GM23338 (cell line): ENCODE results near the gene CRTC1. TPM values are rescaled to one million over a fixed set of nuclear protein-coding genes. Genes with fewer than 3 reads are reported as not detected.

ENCODE experiments used
- ATAC-seq: fragments of 200-7000 bp; cut with Tn5 transposase; 3 replicates; pipeline ENCODE4 v1.9.1; 2020
- DNase-seq: peaks from one replicate; pipeline ENCODE4 v3.0.0-alpha.2; 2015; ENCODE audit warnings: low spot score
- H2AFZ ChIP-seq: fragments of 200-600 bp; sonication (generic); 2 replicates; pipeline ENCODE4 v1.8.0; 2016; ENCODE audit warnings: antibody characterized with exemption, mild to moderate bottlenecking, moderate library complexity
- H3F3A ChIP-seq: fragments of 200-600 bp; sonication (generic); replicated peaks from 2 replicates; pipeline ENCODE4 v1.8.0; 2017; ENCODE audit warnings: antibody characterized with exemption, mixed run types, low read depth
- H3K27ac ChIP-seq: fragments of 200-600 bp; sonication (generic); 2 replicates; pipeline ENCODE4 v1.6.1; 2016; ENCODE audit warnings: low read depth
- H3K27me3 ChIP-seq: fragments of 200-600 bp; sonication (generic); 2 replicates; pipeline ENCODE4 v1.8.0; 2016; ENCODE audit warnings: mild to moderate bottlenecking, mixed run types, moderate library complexity; ENCODE audit not compliant: insufficient read depth
- H3K36me3 ChIP-seq: fragments of 200-600 bp; sonication (generic); 2 replicates; pipeline ENCODE4 v1.8.0; 2016; ENCODE audit warnings: mild to moderate bottlenecking; ENCODE audit not compliant: insufficient read depth
- H3K4me1 ChIP-seq: fragments of 200-600 bp; sonication (generic); 2 replicates; pipeline ENCODE4 v1.8.0; 2016; ENCODE audit warnings: mild to moderate bottlenecking, moderate library complexity; ENCODE audit not compliant: insufficient read depth
- H3K4me2 ChIP-seq: fragments of 200-600 bp; sonication (generic); 2 replicates; pipeline ENCODE4 v1.7.1; 2017; ENCODE audit warnings: mixed run types
- H3K4me3 ChIP-seq: fragments of 200-600 bp; sonication (generic); 2 replicates; pipeline ENCODE4 v1.6.1; 2016; ENCODE audit warnings: mixed run types
- H3K79me2 ChIP-seq: fragments of 200-600 bp; sonication (generic); replicated peaks from 2 replicates; pipeline ENCODE4 v1.8.0; 2017; ENCODE audit warnings: mild to moderate bottlenecking; ENCODE audit not compliant: insufficient read depth
- H3K9me2 ChIP-seq: fragments of 200-600 bp; sonication (generic); 2 replicates; pipeline ENCODE4 v1.8.0; 2017; ENCODE audit not compliant: insufficient read depth
- H4K20me1 ChIP-seq: fragments of 200-600 bp; sonication (generic); replicated peaks from 2 replicates; pipeline ENCODE4 v1.8.0; 2017; ENCODE audit warnings: mild to moderate bottlenecking; ENCODE audit not compliant: insufficient read depth
- H3K27ac Mint-ChIP-seq: 2 replicates; pipeline ENCODE4 v1.8.0; 2020; ENCODE audit warnings: inconsistent platforms, mild to moderate bottlenecking, moderate library complexity, mixed read lengths
- H3K27me3 Mint-ChIP-seq: 3 replicates; pipeline ENCODE4 v1.8.0; 2022; ENCODE audit warnings: low read depth, mild to moderate bottlenecking, moderate library complexity, mixed read lengths, inconsistent platforms; ENCODE audit not compliant: insufficient read depth, poor library complexity
- H3K36me3 Mint-ChIP-seq: 3 replicates; pipeline ENCODE4 v1.8.0; 2021; ENCODE audit warnings: low read depth, mild to moderate bottlenecking, inconsistent platforms, moderate library complexity, mixed read lengths
- H3K4me1 Mint-ChIP-seq: 3 replicates; pipeline ENCODE4 v1.8.0; 2020; ENCODE audit warnings: mild to moderate bottlenecking, inconsistent platforms, mixed read lengths
- H3K4me3 Mint-ChIP-seq: 3 replicates; pipeline ENCODE4 v1.8.0; 2021; ENCODE audit warnings: moderate library complexity, mild to moderate bottlenecking, inconsistent platforms, mixed read lengths
- H3K9me3 Mint-ChIP-seq: 3 replicates; pipeline ENCODE4 v1.8.0; 2020; ENCODE audit warnings: moderate library complexity, mild to moderate bottlenecking, inconsistent platforms, mixed read lengths
- CREB1 ChIP-seq: fragments of 250-450 bp; sonication (Bioruptor Pico); IDR thresholded peaks from 2 replicates; pipeline ENCODE4 v1.5.0; 2020; ENCODE audit warnings: low read depth, mild to moderate bottlenecking, moderate library complexity
- ETS1 ChIP-seq: IDR thresholded peaks from 2 replicates; pipeline ENCODE4 v1.6.1; 2016; ENCODE audit warnings: antibody characterized with exemption
- EZH2 ChIP-seq: fragments of 200-600 bp; sonication (generic); IDR thresholded peaks from one replicate; pipeline ENCODE4 v1.8.0; 2017; ENCODE audit warnings: antibody characterized with exemption, mild to moderate bottlenecking, low read depth; ENCODE audit not compliant: unreplicated experiment
- EZH2phosphoT487 ChIP-seq: fragments of 200-600 bp; sonication (generic); IDR thresholded peaks from one replicate; pipeline ENCODE4 v1.8.1; 2018; ENCODE audit warnings: antibody characterized with exemption; ENCODE audit not compliant: unreplicated experiment
- JUNB ChIP-seq: IDR thresholded peaks from one replicate; pipeline ENCODE4 v1.6.1; 2016; ENCODE audit warnings: antibody characterized with exemption; ENCODE audit not compliant: unreplicated experiment
- NANOG ChIP-seq: IDR thresholded peaks from 2 replicates; pipeline ENCODE4 v1.6.1; 2016; ENCODE audit warnings: antibody characterized with exemption, borderline replicate concordance
- POLR2AphosphoS5 ChIP-seq: IDR thresholded peaks from 2 replicates; pipeline ENCODE4 v1.6.1; 2016; ENCODE audit warnings: antibody characterized with exemption, low read depth
- STAT1 ChIP-seq: IDR thresholded peaks from one replicate; pipeline ENCODE4 v1.6.1; 2016; ENCODE audit warnings: antibody characterized with exemption; ENCODE audit not compliant: unreplicated experiment
- ZNF114 ChIP-seq: fragments of 250-450 bp; sonication (Bioruptor Pico); IDR thresholded peaks from 2 replicates; pipeline ENCODE4 v1.5.0; 2020; ENCODE audit warnings: mild to moderate bottlenecking, moderate library complexity
- ZNF331 ChIP-seq: fragments of 250-450 bp; sonication (Bioruptor Pico); IDR thresholded peaks from 2 replicates; pipeline ENCODE4 v1.5.0; 2020; ENCODE audit warnings: low read depth, mild to moderate bottlenecking, moderate library complexity
- ZNF462 ChIP-seq: fragments of 250-450 bp; sonication (Bioruptor Pico); IDR thresholded peaks from 2 replicates; pipeline ENCODE4 v1.5.0; 2020; ENCODE audit warnings: mild to moderate bottlenecking, moderate library complexity
- polyA plus RNA-seq: library from polyadenylated mRNA; unstranded; fragments of >200 nt; fragmentation: Nextera tagmentation; extraction: Ambion mirVana; gene quantifications from 2 replicates; pipeline ENCODE4 v1.2.1, GENCODE V29; 2016
- total RNA-seq: library from RNA; depleted of rRNA; stranded (reverse); fragments of >200 nt; shearing (Covaris generic); gene quantifications from 2 replicates; pipeline ENCODE4 v1.2.3, GENCODE V29; 2014
- TF ChIP-seq, protein P1 (sequence below): IDR thresholded peaks from one replicate; pipeline ENCODE4 v1.6.1; 2018; ENCODE audit warnings: antibody characterized with exemption; ENCODE audit not compliant: unreplicated experiment
- TF ChIP-seq, protein P2 (sequence below), 2 experiments: fragments of 200-600 bp in 1 of 2; sonication (generic) in 1 of 2; conservative IDR thresholded peaks; 2 replicates each; pipeline versions ENCODE4 v1.5.1 to v1.6.1; 2016 to 2017; ENCODE audit warnings: antibody characterized with exemption in 2 of 2, low read depth in 2 of 2, mild to moderate bottlenecking in 2 of 2, moderate library complexity in 1 of 2

CRTC1 gene
- total and polyA plus RNA-seq, 2 experiments from 2014 or later = 5.4 to 8.4 TPM

DNA sequence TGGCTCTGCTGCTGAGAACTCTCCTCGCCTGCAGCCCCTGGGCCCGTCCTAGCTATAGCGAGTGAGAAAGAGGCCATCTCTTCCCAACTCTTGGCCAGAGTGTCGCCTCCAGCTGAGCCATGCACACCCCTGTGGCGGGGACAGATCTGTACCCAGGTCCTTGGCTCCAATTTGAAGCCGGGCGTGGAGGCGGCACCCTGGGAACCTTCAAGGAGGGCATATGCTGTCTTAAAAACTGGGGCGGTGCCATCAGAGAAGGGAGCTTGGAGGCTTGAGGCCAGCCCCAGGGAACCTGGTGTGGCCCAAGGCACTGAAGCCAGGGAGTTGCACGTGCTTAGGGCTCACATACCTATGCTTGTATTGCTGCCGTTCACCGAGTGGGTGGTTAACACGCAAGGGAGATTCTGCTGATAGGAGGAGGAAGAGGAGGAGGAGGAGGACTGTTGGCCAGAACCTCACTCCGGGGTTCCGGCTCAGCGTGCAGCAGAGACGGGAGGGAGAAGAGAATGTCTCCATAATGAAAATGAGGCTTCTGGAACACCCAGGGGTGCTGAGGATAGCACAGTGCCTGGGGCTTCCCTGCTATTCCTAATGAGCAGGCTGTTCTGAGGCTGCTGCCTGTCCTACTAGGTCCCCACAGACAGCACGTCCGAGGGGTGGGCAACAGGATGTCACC, 67.0 kb downstream of the CRTC1 start:
- Mint-ChIP-seq H3K36me3 (peaks cover 18% of the 10 kb centered on the region), H3K9me3 (no peaks in the 10 kb centered on the region; the same call in 2 of the 3 replicates), H3K4me3 (no peak overlapping the region), H3K27me3 (peaks cover 6% of the 10 kb centered on the region), H3K4me1 (peaks cover 11% of the 10 kb centered on the region), H3K27ac (no peak overlapping the region)
- H4K20me1 ChIP-seq = peaks cover 5% of the 10 kb centered on the region
- no peak overlapping the region for H3K27ac ChIP-seq
- ATAC-seq (no peak), DNase-seq (no peak)
- TF ChIP-seq EZH2 = no peak
- no peak for TF ChIP-seq ZNF462
- TF ChIP-seq POLR2AphosphoS5 = no peak
- TF ChIP-seq NANOG = no peak
- TF ChIP-seq, protein P1, sequence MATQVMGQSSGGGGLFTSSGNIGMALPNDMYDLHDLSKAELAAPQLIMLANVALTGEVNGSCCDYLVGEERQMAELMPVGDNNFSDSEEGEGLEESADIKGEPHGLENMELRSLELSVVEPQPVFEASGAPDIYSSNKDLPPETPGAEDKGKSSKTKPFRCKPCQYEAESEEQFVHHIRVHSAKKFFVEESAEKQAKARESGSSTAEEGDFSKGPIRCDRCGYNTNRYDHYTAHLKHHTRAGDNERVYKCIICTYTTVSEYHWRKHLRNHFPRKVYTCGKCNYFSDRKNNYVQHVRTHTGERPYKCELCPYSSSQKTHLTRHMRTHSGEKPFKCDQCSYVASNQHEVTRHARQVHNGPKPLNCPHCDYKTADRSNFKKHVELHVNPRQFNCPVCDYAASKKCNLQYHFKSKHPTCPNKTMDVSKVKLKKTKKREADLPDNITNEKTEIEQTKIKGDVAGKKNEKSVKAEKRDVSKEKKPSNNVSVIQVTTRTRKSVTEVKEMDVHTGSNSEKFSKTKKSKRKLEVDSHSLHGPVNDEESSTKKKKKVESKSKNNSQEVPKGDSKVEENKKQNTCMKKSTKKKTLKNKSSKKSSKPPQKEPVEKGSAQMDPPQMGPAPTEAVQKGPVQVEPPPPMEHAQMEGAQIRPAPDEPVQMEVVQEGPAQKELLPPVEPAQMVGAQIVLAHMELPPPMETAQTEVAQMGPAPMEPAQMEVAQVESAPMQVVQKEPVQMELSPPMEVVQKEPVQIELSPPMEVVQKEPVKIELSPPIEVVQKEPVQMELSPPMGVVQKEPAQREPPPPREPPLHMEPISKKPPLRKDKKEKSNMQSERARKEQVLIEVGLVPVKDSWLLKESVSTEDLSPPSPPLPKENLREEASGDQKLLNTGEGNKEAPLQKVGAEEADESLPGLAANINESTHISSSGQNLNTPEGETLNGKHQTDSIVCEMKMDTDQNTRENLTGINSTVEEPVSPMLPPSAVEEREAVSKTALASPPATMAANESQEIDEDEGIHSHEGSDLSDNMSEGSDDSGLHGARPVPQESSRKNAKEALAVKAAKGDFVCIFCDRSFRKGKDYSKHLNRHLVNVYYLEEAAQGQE = no peak
- TF ChIP-seq, protein P2, sequence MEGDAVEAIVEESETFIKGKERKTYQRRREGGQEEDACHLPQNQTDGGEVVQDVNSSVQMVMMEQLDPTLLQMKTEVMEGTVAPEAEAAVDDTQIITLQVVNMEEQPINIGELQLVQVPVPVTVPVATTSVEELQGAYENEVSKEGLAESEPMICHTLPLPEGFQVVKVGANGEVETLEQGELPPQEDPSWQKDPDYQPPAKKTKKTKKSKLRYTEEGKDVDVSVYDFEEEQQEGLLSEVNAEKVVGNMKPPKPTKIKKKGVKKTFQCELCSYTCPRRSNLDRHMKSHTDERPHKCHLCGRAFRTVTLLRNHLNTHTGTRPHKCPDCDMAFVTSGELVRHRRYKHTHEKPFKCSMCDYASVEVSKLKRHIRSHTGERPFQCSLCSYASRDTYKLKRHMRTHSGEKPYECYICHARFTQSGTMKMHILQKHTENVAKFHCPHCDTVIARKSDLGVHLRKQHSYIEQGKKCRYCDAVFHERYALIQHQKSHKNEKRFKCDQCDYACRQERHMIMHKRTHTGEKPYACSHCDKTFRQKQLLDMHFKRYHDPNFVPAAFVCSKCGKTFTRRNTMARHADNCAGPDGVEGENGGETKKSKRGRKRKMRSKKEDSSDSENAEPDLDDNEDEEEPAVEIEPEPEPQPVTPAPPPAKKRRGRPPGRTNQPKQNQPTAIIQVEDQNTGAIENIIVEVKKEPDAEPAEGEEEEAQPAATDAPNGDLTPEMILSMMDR (conservative IDR thresholded peaks at IDR 0.05; ENCODE audit: low read depth in 2 of 2) = no peak
- TF ChIP-seq ZNF331 (CRISPR knock-in tag) = no peak
- no peak for TF ChIP-seq ETS1
- no peak for TF ChIP-seq STAT1
- no peak for TF ChIP-seq ZNF114 (CRISPR knock-in tag)
- TF ChIP-seq JUNB = no peak
- no peak for TF ChIP-seq CREB1 (CRISPR knock-in tag)
- TF ChIP-seq EZH2phosphoT487 = no peak
- H3K9me2 ChIP-seq = no peaks in the 10 kb centered on the region
- no peak overlapping the region for H3K4me2 ChIP-seq
- no peaks in the 10 kb centered on the region for H3K79me2 ChIP-seq
- no peak overlapping the region for H3K4me3 ChIP-seq
- H3F3A ChIP-seq = no peaks in the 10 kb centered on the region
- no peaks in the 10 kb centered on the region for H3K27me3 ChIP-seq
- no peaks in the 10 kb centered on the region; the same call in 1 of the 2 replicates for H3K4me1 ChIP-seq
- H2AFZ ChIP-seq = no peak overlapping the region
- H3K36me3 ChIP-seq = no peaks in the 10 kb centered on the region
